GM08714 (cell line): ENCODE data around the gene UCN.
"Not testable (repeated sequence)": the region's sequence is repeated elsewhere in the genome, so short reads cannot be mapped to it uniquely, and the experiment has no call there.

Experiments used
- H3K4me3 ChIP-seq: fragments of 200-500 bp; sonication (Bioruptor generic); 2 replicates; pipeline ENCODE4 v1.5.1; 2014; ENCODE audit warnings: mild to moderate bottlenecking, low read length, inconsistent platforms
- ZNF274 ChIP-seq: IDR thresholded peaks from 2 replicates; pipeline ENCODE4 v1.6.1; 2012; ENCODE audit warnings: mild to moderate bottlenecking, low read depth, low read length

UCN gene

DNA sequence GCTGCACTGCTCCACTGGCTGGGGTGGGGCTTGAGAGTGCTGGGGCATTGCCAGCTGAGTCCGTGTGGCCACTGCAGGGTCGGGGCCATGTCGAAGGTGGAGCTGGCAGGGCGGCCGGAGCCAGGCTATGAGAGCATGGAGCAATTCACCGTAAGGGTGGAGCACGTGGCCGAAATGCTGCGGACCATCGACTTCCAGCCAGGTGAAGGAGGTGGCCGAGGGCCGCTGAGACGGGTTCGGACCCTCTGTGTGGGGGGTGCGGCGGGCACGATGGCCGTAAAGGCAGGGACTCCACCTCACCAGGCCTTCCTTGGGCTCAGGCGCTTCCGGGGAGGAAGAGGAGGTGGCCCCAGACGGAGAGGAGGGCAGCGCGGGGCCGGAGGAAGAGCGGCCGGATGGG lies 2.1 kb downstream of the UCN start:
- H3K4me3 ChIP-seq: no peak overlapping the region
- TF ChIP-seq ZNF274: no peak

DNA sequence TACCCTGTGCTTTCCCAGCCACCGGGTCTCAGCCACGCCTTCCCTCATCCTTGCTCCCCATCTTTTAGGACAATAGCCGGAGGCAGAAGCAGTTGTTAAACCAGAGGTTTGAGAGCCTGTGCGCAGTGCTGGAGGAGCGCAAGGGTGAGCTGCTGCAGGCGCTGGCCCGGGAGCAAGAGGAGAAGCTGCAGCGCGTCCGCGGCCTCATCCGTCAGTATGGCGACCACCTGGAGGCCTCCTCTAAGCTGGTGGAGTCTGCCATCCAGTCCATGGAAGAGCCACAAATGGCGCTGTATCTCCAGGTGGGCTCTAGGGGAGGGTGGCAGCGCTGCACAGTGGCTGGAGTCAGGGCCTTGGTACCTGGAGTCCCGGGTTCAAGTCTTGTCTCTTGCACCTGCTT lies 2.7 kb downstream of the UCN start:
- no peak for TF ChIP-seq ZNF274
- no peak overlapping the region for H3K4me3 ChIP-seq

DNA sequence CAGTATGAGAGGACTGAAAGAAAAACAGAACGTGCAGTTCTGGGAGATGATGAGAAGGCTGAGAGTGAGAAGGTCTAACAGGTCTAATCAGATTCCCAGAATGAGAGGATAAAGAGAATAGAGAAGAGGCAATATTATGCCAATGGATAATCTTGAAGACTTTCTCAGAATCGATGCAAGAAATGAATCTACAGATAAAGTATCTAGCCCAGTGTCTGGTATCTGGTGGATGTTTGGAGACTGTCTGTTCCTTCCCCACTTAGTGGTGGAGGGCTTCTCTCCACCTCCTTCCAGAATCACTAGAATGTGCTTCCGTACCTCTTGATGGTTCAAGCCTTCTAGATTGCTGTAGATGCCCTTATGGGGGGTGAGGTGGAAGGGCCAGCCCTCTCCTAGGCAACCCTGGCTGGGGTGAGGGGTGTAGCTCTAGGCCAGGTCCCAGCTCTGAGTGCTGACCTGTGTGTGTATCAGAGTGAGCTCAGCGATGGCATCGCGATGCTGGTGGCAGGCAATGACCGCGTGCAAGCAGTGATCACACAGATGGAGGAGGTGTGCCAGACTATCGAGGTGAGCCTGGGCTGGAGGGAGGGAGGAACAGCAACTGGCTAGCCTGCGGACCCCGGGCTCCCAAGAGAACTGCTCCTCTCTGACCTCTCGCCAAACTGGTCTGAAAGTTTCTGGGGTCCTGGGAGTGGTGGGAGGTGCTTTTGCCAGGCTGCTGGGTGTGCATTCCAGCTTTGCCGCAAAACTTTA lies 3.6 kb downstream of the UCN start:
- no peak overlapping the region for H3K4me3 ChIP-seq
- TF ChIP-seq ZNF274: no peak

DNA sequence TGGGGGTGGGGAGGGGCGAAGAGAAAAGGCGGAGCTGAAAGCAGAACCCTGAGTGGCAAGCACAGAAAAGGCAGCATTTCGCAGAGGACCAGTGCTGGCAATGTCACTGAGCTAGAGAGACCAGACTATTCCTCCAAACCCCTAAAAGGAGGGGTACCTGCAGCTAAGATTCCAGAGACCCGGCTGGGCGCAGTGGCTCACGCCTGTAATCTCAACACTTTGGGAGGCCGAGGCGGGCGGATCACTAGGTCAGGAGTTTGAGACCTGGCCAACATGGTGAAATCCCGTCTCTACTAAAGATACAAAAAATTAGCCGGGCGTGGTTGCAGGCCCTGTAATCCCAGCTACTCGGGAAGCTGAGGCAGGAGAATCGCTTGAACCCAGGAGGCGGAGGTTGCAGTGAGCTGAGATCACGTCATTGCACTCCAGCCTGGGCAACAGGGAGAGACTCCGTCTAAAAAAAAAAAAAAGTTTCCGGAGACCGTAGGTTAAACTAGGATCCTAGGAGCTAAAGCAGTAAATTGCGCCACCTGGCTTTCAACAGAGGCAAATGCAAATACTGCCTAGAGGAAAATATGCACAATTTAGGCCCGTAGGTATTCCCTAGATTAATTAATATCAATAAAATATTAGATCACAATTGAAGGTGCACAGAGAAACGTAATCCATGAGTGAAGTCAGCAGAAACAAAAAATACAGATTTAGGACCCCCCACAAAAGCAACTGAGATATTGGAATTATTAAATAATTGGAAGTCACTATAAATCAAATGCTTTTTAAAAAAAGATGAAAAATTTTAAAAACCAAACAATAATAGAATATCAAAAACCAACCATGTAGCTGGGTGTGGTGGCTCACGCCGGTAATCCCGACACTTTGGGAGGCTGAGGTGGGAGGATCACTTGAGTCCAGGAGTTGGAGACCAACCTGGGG lies 4.9 kb downstream of the UCN start:
- H3K4me3 ChIP-seq: peak overlapping the region; percentile 24; the same call in 1 of the 2 replicates
- TF ChIP-seq ZNF274: no peak

DNA sequence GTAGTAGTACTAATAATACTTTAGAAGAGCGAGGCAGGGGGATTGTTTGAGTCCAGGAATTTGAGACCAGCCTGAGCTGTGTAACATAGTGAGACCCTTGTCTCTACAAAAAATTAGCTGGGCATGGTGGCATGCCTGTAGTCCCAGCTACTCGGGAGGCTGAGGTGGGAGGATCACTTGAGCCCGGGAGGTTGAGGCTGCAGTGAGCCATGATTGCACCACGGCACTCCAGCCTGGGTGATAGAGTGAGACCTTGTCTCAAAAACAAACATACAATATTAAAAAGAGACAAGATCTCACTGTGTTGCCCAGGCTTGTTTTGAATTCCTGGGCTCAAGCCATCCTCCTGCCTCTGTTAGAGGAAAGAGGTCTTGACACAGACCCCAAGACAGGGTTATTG lies 7.6 kb downstream of the UCN start:
- H3K4me3 ChIP-seq: not testable (repeated sequence)

DNA sequence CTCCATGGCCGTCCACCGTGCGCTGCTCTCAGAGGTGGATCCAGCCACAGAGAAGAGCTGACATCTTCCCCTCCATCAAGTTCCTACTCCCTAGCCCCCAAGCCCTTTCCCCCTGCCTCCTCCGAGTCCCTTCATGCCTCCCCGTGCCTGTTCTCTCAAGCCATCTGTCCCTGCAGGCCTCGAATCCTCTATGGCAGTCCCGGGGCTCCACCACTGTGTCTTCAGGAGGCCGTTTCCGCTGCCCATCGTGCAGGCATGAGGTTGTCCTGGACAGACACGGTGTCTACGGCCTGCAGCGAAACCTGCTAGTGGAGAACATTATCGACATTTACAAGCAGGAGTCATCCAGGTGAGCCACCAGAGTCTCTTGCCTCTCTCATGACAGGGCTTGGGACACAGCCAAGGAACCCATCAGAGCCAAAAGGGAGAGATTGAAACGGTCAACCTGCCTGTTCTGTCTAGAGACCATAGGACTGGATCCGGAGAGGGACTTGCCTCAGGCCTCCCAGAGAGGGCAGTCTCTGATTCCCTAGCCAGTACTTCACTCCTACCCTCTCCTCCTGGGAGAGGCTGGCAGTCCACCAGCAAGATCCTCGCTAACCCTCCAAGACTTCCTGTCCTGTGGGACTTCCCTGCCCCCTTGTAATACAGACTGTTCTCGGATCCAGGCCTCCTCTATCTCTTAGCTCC lies 9.7 kb downstream of the UCN start:
- no peak overlapping the region for H3K4me3 ChIP-seq
- TF ChIP-seq ZNF274: no peak

DNA sequence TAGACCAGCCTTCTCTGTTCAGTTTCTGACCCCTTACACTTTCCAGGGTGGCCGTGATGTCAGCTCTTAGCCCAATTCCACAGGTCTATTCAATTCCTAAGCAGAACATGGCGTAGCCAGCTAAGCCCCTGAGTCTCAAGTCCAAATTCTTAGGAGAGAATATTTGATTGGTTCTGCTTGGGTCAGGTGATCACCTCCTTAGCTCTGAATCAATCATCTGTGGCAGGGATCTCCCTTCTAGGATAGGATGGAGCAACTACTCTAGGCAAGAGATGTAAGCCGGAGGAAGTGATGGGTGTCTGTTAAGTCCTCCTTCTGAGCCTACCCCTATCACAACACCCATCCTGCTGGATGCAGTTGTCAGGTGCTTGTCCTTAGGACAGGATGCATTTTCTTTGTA lies 11.1 kb downstream of the UCN start:
- H3K4me3 ChIP-seq: no peak overlapping the region
- TF ChIP-seq ZNF274: no peak

DNA sequence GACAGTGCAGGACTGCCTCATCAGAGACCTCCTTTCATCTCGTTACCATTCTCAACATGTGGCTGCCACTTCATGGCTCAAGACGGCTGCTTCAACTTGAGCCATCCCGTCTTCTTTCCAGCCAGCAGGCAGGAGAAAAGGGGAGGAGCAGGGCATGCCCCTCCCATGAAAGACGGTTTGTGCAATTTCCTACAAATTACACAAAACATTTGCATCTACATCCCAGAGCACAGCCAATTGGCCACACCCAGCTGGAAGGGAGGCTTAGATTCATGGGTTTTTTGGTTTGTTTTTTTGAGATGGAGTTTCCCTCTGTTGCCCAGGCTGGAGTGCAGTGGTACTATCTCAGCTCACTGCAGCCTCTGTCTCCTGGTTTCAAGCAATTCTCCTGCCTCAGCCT lies 11.8 kb downstream of the UCN start:
- H3K4me3 ChIP-seq: no peak overlapping the region
- TF ChIP-seq ZNF274: no peak

DNA sequence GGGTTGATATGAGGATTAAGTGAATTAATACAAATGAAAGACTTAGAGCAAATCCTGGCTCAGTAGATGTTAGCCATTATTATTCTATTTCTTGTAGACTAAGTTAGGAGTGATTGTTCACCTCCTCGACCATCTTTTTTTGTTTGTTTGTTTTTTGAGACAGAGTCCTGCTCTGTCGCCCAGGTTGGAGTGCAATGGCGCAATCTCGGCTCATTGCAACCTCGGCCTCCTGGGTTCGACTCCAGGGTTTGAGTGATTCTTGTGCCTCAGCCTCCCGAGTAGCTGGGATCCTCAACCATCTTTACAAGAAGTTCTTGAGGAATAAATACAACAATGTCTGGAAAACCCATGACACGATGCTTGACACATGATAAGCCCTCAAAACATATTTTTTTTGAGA lies 13.3 kb downstream of the UCN start:
- no peak for TF ChIP-seq ZNF274

DNA sequence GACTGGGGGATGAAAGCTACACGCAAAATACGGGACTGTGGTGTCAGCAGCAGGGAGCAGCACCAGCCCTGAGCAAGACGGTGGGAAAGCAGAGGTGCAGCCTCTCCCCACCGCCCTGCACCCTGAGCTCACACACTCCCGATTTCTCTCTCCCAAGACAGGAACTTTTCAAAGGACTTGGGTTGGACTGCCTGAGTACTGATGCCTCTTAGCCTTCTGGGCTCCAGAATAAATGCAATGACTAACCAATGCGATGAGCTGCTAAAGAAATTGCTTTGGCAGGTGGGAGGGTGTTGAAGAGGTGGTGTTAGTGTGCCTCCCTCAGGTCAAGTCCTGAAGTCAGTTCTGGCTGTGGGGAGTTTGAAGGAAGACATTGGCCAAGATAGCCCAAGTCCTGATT lies 16.4 kb downstream of the UCN start:
- TF ChIP-seq ZNF274: no peak
- no peak overlapping the region for H3K4me3 ChIP-seq

More for the DNA sequence above, 13.3 kb downstream of the UCN start:
- H3K4me3 ChIP-seq: no peak overlapping the region

DNA sequence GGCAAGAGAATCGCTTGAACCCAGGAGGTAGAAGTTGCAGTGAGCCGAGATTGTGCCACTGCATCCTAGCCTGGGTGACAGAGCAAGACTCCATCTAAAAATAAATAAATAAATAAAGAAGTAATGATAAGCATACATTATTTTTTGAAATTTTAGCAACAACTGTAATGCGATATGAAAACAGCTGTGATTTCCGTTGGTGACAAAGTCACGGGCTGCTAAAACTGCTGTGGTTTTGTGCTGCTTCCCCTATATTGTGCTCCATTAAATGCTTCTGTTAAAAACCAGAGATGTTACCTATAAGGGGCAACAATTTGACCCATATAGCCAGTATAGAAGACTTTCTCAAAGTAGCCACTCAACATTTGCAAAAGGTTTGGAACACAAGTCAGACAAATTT lies 17.7 kb downstream of the UCN start:
- no peak for TF ChIP-seq ZNF274
- no peak overlapping the region for H3K4me3 ChIP-seq

DNA sequence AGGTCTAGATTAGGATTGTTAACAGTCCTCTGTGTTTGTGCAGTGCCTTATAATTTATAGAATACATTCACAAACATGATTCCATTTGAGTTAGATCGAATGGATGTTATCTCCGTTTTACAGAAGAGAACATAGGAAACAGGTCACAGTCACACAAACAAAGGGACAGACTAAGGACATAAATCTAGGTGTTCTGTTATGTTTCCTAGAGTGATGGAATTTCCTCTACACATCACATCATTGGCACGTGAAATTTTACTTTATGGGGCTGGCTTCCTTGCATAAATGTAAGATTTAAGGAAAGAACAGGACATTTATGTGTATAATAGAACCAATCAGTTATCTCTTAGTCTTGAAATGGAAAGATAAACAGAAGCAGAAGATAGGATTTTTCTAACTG lies 19.6 kb downstream of the UCN start:
- no peak overlapping the region for H3K4me3 ChIP-seq
- TF ChIP-seq ZNF274: no peak

DNA sequence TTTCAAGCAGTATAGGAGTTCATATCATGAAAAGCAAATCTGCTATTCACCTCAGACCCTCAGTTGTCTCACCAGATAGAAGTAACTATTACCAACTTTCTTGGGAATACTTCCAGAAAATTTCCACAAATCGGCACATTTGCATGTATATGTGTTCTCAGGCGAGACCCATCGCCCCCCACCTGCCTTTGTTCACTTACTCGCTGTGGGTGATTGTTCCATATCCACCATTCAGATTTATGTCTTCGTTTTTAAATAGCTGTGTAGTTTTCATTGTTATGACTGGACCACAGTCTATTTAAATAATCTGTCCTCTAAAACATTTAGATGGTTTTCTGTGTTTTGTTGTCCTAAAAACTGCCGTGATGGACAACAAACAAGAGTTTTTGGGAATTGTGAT lies 22.8 kb downstream of the UCN start:
- H3K4me3 ChIP-seq: no peak overlapping the region
- no peak for TF ChIP-seq ZNF274

DNA sequence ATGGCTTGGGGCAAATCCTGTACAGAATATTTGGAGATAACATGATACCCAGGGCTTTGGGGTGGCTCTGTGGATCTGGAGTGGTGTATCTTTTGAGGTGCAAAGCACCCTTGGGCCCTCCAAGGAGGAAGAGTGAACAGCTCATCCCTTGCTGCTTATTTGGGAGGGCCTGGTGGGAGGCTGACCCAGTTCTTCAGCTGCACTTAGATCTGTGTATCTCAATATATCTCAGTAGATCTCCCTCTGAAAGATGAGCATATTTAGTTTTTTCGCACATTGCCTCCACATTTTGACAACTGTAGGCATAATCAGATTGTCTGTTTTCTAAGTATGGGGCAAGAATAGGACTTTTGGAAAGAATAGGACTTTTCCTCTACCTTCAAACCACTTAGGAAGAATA lies 23.2 kb downstream of the UCN start:
- TF ChIP-seq ZNF274: no peak
- H3K4me3 ChIP-seq: no peak overlapping the region

DNA sequence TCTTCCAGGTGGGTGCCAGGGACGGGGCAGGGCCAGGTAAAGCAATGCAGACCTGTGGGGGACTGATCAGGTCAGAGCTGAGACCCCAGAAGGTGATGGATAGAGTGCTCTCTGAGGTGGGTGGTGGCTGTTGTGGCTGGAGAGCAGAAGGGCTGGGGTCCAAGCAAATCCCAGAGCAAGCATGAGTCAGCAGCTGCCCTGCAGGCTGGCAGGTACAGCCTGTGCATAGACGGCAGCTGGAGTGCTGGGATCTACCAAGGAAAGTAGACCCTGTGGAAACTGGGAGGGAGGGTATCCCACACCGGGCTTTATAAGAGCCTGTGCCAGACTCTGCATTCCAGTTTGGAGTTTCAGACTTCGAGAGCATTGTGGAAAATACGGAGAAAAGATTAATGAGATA lies 25.4 kb downstream of the UCN start:
- no peak overlapping the region for H3K4me3 ChIP-seq
- TF ChIP-seq ZNF274: no peak
